Spleen (tissue), 11 donors: Measurements from ENCODE around the gene GPC3. TPM values are rescaled to one million over a fixed set of nuclear protein-coding genes. Genes with fewer than 3 reads are reported as not detected.

Source experiments
- DNase-seq: peaks from one replicate; pipeline ENCODE4 v3.0.0-alpha.2; 2020
- H3K27ac ChIP-seq, 8 donors: fragments of 200-600 bp; sonication (generic) in 7 of 8; 1 replicate in 4 of 8; 2 replicates in 4 of 8; pipeline versions ENCODE4 v1.5.0 to v1.8.0; 2016 to 2021; ENCODE audit warnings: inconsistent platforms in 4 of 8, mild to moderate bottlenecking in 4 of 8, moderate library complexity in 1 of 8
- H3K27me3 ChIP-seq, 7 donors: fragments of 200-600 bp; sonication (generic) in 6 of 7; replicated peaks in 1 of 7; 1 replicate in 4 of 7; 2 replicates in 3 of 7; pipeline versions ENCODE4 v1.5.0 to v1.8.0; 2016 to 2021; ENCODE audit warnings: inconsistent platforms in 3 of 7, mild to moderate bottlenecking in 1 of 7
- H3K36me3 ChIP-seq, 6 donors: fragments of 200-600 bp; sonication (generic) in 5 of 6; 1 replicate in 4 of 6; 2 replicates in 2 of 6; pipeline versions ENCODE4 v1.5.0 to v1.8.0; 2016 to 2021; ENCODE audit warnings: inconsistent platforms in 2 of 6
- H3K4me1 ChIP-seq, 6 donors: fragments of 200-600 bp; sonication (generic) in 5 of 6; 1 replicate in 3 of 6; 2 replicates in 3 of 6; pipeline versions ENCODE4 v1.5.0 to v1.8.0; 2016 to 2021; ENCODE audit warnings: inconsistent platforms in 3 of 6
- H3K4me3 ChIP-seq, 8 donors: fragments of 200-600 bp; sonication (generic) in 7 of 8; 1 replicate in 4 of 8; 2 replicates in 4 of 8; pipeline versions ENCODE4 v1.5.0 to v1.8.0; 2016 to 2021; ENCODE audit warnings: inconsistent platforms in 4 of 8, mild to moderate bottlenecking in 4 of 8, moderate library complexity in 2 of 8
- H3K9me3 ChIP-seq, 8 donors: fragments of 200-600 bp; sonication (generic) in 7 of 8; 1 replicate in 4 of 8; 2 replicates in 4 of 8; pipeline versions ENCODE4 v1.5.0 to v1.8.0; 2016 to 2021; ENCODE audit warnings: inconsistent platforms in 4 of 8
- CTCF ChIP-seq, 11 experiments: fragments of 200-600 bp in 7 of 11; fragments of 450-650 bp in 4 of 11; sonication (generic) in 4 of 11; IDR thresholded peaks in 8 of 11; conservative IDR thresholded peaks in 3 of 11; 1 replicate in 7 of 11; 2 replicates in 4 of 11; pipeline versions ENCODE4 v1.4.0 to v1.8.0; 2016 to 2021; ENCODE audit warnings: antibody characterized with exemption in 11 of 11, inconsistent platforms in 4 of 11, mild to moderate bottlenecking in 1 of 11
- POLR2A ChIP-seq, 3 donors: fragments of 450-650 bp; IDR thresholded peaks; one replicate each; pipeline ENCODE4 v1.5.1; 2017; ENCODE audit warnings: antibody characterized with exemption in 3 of 3, mild to moderate bottlenecking in 1 of 3
- POLR2AphosphoS5 ChIP-seq, 3 donors: sonication (generic); formaldehyde crosslinking; IDR thresholded peaks; one replicate each; pipeline ENCODE4 v1.5.1; 2017; ENCODE audit warnings: antibody characterized with exemption in 3 of 3
- WGBS, 5 donors: extraction: QIAGEN DNeasy Blood & Tissue Kit in 3 of 5; methylation state at CpG; one replicate each; pipeline versions ENCODE4 v1.1.5 to v1.1.7; 2013 to 2018; 5-methylcytosine and 5-hydroxymethylcytosine counted together
- intact Hi-C: fragments of 100-400 bp; cut with DNase I; formaldehyde crosslinking; loops from one replicate; pipeline ENCODE4 v1.15.0; 2023; ENCODE audit warnings: low total_unique reads
- polyA plus RNA-seq, 3 donors: library from polyadenylated mRNA; stranded (reverse); fragments of 200-250 nt; gene quantifications; one replicate each; pipeline ENCODE4 v1.2.1, GENCODE V29; 2013
- total RNA-seq, 7 donors: library from RNA; depleted of rRNA in 3 of 7; stranded (reverse); fragments of >200 nt in 3 of 7; fragmentation: NEBNext Ultra II Directional in 4 of 7; extraction: Animal tissue kit (Norgen Biotek cat#: 25700) in 4 of 7; gene quantifications; one replicate each; pipeline versions ENCODE4 v1.1.0 to v1.2.1, GENCODE V29; 2016 to 2021
- donor health status: healthy with polysubstance abuse.
- donor health status: DM: no; HTN: no; CAD: no; lungs with moderate emphysema.
- donor health status: DM: no; HTN: no; CAD: no.
- donor health status: Bipolar disorder and iron deficiency.
- donor health status: healthy.
- donor health status: DM: no; HTN: no; CAD: no.
- donor health status: DM: yes; HTN: yes; CAD: no.

The GPC3 gene
- total and polyA plus RNA-seq, 10 donors = 0.41 to 3.3 (median 1.5) TPM

- H3K9me3 ChIP-seq = no peaks in the 10 kb centered on the region
- no peaks in the 10 kb centered on the region for H3K27me3 ChIP-seq
- H3K4me3 ChIP-seq = no peak overlapping the region
- H3K36me3 ChIP-seq = no peaks in the 10 kb centered on the region
- WGBS, 5 donors = 73 to 83% (median 78%) methylated on average over 4 to 6 of the region's 6 CpGs
- no peak overlapping the region for H3K27ac ChIP-seq
- intact Hi-C loops = no loop called here
- no peaks in the 10 kb centered on the region for H3K4me1 ChIP-seq
- TF ChIP-seq POLR2A (IDR thresholded peaks at IDR 0.05) = no peak
- TF ChIP-seq CTCF (IDR thresholded peaks at IDR 0.05 in 8 of 11, conservative IDR thresholded peaks at IDR 0.05 in 3 of 11) = no peak
- no peak for TF ChIP-seq POLR2AphosphoS5 (IDR thresholded peaks at IDR 0.05)
- DNase-seq = no peak
Observed at GRCh38 chrX:133579631-133580030, 405.8 kb downstream of the GPC3 start.

DNA sequence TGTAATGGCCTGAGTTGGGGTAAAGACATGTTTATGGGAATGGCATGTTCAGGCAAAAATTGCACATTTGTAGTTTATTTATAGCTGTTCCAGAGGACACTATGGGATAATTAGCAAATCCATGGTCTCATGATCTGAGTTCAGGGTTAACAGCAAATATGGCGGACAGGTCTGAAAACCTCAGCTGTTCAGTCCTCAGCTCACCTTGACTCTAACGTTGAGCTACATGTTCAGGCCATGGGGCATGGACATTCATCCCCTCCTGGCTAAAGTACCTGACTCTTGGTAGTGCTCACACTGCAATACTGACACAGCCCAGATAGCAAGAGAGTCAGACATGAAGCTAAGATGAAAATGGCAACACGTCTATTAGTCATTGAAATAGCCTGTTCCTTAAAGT, 408.5 kb downstream of the GPC3 start:
- no peak for DNase-seq
- 66 to 100% (median 88%) methylated on average over 3 of the region's 3 CpGs for WGBS, 5 donors
- H3K9me3 ChIP-seq = peaks cover 0 to 15% (median 0%) of the 10 kb centered on the region in 8 donors
- H3K36me3 ChIP-seq = no peaks in the 10 kb centered on the region
- H3K4me1 ChIP-seq = no peaks in the 10 kb centered on the region
- no peak overlapping the region for H3K4me3 ChIP-seq
- TF ChIP-seq POLR2AphosphoS5 (IDR thresholded peaks at IDR 0.05) = no peak
- TF ChIP-seq CTCF (IDR thresholded peaks at IDR 0.05 in 8 of 11, conservative IDR thresholded peaks at IDR 0.05 in 3 of 11) = no peak
- no peak for TF ChIP-seq POLR2A (IDR thresholded peaks at IDR 0.05)
- intact Hi-C loops = no loop called here
- H3K27ac ChIP-seq = no peak overlapping the region
- H3K27me3 ChIP-seq = no peaks in the 10 kb centered on the region

DNA sequence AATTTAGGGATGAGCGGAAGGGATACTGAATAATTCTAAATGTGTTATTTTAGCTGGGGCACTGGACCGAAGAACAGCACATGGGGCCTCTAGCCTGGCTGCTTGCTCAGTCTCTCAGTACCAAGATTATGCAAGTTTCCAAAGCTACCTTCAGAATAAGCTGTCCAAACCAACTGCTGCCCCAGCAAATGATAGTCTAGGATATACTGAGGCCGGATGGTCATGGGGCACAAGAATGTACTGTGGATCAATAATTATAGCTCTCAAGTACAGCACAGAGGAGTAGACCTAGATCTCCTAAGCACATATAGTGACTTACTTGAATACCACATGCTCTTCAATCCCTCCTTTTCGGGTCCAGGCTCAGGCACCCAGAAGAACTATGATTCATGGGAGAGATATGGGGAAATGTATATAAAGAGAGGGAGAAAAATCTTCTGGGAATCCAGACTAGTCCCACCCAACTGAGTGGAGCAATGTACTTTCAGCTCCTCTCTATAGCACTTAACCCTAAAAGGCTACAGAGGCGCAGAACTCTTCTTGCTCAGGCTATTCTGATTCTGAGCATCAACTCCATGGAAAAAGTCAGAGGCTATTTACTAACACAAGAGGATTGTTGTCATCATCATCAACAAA, 409.8 kb downstream of the GPC3 start:
- Histone ChIP-seq H3K4me1 (no peaks in the 10 kb centered on the region), H3K27ac (no peak overlapping the region), H3K27me3 (no peaks in the 10 kb centered on the region), H3K4me3 (no peak overlapping the region), H3K9me3 (peaks cover 0 to 15% (median 0%) of the 10 kb centered on the region in 8 donors), H3K36me3 (no peaks in the 10 kb centered on the region)
- WGBS, 5 donors = 80 to 96% (median 92%) methylated on average over 5 of the region's 5 CpGs
- TF ChIP-seq POLR2A (IDR thresholded peaks at IDR 0.05) = no peak
- no peak for TF ChIP-seq CTCF (IDR thresholded peaks at IDR 0.05 in 8 of 11, conservative IDR thresholded peaks at IDR 0.05 in 3 of 11)
- TF ChIP-seq POLR2AphosphoS5 (IDR thresholded peaks at IDR 0.05) = no peak
- intact Hi-C loops = no loop called here
- no peak for DNase-seq

DNA sequence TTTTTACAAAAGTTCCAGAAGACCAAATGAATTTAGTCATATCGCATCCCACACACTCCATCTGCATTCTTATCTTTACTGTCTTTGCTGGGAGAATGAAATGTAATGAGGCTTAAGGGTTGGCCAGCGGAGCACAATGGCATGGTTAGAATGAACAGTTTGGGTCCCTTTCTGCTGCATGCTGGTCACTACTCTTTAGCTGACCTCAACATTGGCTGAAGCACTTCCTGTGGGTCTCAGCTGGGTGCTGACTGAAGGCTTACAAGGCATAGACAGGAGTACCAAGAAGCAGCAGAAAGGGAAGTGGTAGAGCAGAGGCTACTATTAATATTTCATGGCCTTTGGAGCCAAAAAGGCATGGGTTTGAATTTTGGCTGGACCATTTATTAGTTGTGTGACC, 410.7 kb downstream of the GPC3 start:
- no peak for DNase-seq
- H3K4me1 ChIP-seq = no peaks in the 10 kb centered on the region
- peaks cover 0 to 15% (median 0%) of the 10 kb centered on the region in 8 donors for H3K9me3 ChIP-seq
- no peak overlapping the region for H3K4me3 ChIP-seq
- H3K27me3 ChIP-seq = no peaks in the 10 kb centered on the region
- H3K27ac ChIP-seq = no peak overlapping the region
- intact Hi-C loops = no loop called here
- no peaks in the 10 kb centered on the region for H3K36me3 ChIP-seq
- 78 to 90% (median 86%) methylated on average over 2 of the region's 2 CpGs for WGBS, 5 donors
- TF ChIP-seq CTCF (IDR thresholded peaks at IDR 0.05 in 8 of 11, conservative IDR thresholded peaks at IDR 0.05 in 3 of 11) (no peak), POLR2AphosphoS5 (IDR thresholded peaks at IDR 0.05) (no peak), POLR2A (IDR thresholded peaks at IDR 0.05) (no peak)
